D721Med (cell line): ENCODE data around the gene UBE2O.

Experiments
- DNase-seq: peaks from one replicate; pipeline ENCODE4 v3.0.0; 2011; ENCODE audit warnings: low spot score; ENCODE audit not compliant: insufficient read length
- FAIRE-seq: peaks from 2 replicates; lab custom pipeline; 2011; peaks lifted over from hg19 to GRCh38; lab: Jason Lieb, UNC
- TF ChIP-seq, protein P1 (sequence below): IDR thresholded peaks from 2 replicates; pipeline ENCODE4 v1.5.1; 2012; ENCODE audit warnings: mild to moderate bottlenecking, control low read depth; ENCODE audit not compliant: insufficient read depth; ENCODE audit errors: missing control alignments

Gene UBE2O

DNA sequence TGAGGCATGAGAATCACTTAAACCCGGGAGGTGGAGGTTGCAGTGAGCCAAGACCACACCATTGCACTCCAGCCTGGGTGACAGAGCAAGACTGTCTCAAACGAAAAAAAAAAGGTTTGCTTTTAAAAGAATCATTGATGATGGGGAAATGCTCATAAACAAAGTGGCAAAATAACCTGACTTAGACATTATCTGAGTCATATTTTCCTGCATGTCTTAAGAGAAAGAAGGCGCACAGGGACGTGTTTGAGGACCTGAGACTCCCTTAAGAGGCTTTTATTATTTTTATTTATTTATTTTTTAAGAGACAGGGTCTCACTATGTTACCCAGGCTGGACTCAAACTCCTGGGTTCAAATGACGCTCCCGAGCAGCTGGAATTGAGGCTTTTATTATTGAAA lies 93.6 kb downstream of the UBE2O start:
- DNase-seq, result no peak
- TF ChIP-seq, protein P1, sequence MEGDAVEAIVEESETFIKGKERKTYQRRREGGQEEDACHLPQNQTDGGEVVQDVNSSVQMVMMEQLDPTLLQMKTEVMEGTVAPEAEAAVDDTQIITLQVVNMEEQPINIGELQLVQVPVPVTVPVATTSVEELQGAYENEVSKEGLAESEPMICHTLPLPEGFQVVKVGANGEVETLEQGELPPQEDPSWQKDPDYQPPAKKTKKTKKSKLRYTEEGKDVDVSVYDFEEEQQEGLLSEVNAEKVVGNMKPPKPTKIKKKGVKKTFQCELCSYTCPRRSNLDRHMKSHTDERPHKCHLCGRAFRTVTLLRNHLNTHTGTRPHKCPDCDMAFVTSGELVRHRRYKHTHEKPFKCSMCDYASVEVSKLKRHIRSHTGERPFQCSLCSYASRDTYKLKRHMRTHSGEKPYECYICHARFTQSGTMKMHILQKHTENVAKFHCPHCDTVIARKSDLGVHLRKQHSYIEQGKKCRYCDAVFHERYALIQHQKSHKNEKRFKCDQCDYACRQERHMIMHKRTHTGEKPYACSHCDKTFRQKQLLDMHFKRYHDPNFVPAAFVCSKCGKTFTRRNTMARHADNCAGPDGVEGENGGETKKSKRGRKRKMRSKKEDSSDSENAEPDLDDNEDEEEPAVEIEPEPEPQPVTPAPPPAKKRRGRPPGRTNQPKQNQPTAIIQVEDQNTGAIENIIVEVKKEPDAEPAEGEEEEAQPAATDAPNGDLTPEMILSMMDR, result no peak
- FAIRE-seq, result no peak

DNA sequence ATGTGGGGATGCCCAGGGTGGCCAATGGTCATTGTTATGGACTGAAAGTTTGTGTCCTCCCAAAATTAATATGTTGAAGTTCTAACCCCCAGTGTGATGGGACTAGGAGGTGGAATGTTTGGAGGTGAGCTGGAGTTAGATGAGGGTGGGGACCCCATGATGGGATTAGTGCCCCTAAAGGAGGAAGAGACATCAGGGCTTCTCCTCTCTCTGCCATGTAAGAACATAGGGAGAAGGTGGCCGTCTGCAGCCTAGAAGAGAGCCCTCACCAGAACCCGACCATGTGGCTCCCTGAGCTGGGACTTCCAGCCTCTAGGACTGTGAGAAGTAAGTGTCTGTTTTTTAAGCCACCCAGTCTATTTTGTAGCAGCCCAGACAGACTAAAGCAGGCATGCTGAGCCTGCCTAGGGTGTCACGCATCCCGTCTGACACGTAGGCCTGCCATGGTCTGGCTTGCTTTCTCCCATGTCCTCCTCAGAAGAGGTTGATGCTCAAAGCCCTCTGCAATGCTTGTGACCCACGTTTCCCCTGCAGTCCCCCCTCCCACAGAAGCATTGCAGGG lies 95.3 kb downstream of the UBE2O start:
- FAIRE-seq, result no peak
- DNase-seq, result no peak
- TF ChIP-seq, protein P1, result no peak

DNA sequence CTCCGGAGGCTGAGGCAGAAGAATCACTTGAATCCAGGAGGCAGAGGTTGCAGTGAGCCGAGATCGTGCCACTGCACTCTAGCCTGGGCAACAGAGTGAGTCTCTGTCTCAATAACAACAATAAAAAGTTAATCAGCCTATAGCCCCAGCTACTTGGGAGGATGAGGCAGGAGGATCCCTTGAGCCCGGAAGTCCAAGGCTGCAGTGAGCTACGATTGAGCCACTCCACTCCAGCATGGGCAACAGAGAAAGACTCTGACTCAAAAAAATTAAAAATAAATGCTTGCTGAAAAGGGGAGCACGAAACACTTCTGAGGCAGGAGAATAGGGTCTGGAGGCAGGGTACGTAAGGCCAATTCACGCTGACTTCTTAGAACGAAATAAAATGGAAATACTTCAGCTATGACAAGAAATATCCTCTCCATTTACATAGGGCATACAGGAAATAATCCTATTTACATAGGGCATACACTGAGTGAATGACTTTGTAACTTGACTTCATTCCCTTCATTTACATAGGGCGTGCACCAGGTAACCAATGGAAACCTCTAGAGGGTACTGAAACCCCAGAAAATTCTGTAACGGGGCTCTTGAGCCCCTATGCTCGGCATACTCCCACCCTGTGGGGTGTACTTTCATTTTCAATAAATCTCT lies 96.0 kb downstream of the UBE2O start:
- FAIRE-seq (no peak), DNase-seq (no peak)
- TF ChIP-seq, protein P1, result no peak

DNA sequence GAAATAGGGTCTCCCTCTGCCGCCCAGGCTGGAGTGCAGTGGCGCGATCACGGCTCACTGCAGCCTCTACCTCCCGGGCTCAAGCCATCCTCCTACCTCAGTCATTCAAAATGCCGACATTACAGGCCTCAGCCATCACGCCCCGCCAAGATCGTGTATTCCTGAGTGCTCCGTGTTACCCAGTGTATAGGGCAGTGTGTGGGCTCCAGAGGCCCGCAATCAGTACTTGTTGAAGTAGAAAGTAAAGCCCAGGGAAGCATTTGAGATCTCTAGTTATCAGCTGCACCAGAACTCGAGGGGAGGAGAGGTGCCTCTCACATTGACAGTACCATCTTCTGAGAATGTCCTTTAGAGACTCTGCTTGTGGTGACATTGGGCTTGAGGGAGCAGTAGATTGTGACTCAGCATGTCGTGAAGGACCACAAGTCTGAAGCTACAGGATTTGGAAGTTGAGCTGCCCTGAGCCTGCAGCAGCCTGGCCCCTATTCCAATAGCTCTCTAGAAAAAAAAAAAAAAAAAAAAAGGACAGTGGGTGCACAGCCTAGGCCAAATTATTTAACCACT lies 98.1 kb downstream of the UBE2O start:
- TF ChIP-seq, protein P1, result no peak
- no peak for DNase-seq
- no peak for FAIRE-seq

DNA sequence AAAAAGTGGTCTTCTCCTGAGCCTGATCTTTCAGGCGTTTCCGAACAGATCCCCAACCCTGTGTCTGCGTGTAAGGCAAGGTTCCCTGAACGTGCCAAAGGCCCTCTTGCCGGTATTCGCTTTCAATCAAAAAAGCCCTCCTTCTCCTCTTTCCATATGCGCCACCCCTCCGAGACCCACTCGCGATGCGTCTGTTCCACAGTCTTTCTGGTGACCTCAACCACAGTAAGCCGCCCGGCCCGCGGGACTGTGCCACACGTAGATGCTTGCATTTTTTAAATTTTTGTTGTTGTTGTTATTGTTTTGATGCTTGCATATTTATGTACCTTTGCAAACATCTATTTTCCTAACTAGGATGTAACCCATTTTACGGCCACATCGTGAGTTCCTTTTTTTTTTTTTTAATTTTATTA lies 98.6 kb downstream of the UBE2O start:
- TF ChIP-seq, protein P1, result no peak
- no peak for DNase-seq
- FAIRE-seq, result no peak

DNA sequence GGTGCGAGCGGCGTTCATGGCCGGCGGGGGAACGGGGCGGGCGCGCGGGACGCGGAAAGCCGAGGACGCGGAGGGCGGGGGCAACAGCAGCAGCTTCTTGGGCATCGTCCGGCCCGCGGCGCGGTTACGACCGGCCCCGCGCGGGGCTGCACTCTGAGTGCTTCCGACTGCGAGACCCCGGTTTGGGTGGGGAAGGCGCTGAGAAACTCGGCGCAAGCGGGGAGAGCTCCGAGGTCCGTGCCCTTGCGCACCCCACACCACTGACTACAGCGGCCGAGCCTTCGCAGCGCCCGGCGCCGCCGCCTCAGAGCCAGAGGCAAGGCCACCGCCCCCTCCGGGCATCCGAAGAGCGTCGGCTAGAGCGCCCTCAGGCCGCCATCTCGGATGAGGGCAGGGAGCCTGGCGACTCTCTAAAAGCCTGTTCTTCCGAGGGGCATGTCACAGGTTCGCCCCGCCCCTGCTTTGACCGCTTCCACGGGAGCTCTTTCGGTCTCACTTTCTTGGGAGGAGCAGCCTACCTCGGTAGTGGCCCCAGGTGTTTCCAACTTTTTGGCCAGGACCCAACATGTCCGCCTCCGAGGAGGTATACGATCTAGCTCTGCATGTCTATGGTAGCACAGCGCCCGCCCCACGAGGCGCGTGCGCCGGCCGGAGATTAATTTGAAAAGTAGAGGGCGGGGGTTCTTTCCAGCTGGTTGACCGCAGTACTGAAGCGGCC lies 99.2 kb downstream of the UBE2O start, which contains the start of gene PRPSAP1:
Gene PRPSAP1, minus strand, starts transcription at position 318 of the 718 bp plus-strand sequence. Its CDS starts 213 bp downstream, at position 105.
- peak; percentile 90 for DNase-seq
- FAIRE-seq, result no peak
- TF ChIP-seq, protein P1, result no peak
